GM18909 (cell line): ENCODE results near the gene KLK14.

Source experiments
- ATAC-seq: cut with Tn5 transposase; IDR thresholded peaks from one replicate; pipeline ENCODE4 v1.9.1; 2021; ENCODE audit warnings: mild to moderate bottlenecking; ENCODE audit not compliant: unreplicated experiment, poor library complexity

Gene KLK14

DNA sequence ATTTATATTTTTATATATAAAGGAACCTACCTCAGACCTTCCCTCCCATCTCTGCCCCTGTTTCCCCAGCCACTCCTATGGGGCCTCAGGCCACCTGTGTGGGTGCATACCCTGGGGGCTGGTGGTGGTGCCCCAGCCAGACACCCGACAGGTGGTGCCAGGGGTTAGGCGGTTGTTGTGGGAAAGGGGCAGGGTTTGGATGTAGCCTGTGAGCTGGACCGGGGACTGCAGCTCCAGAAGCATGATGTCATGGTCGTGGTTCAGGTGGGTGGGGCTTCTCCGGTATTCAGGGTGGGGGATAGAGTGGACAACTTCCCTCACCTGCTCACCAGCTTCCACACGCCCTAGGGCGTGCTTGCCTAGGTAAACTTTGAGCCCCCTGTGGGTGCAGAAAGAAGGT lies 23.0 kb downstream of the KLK14 start:
- ATAC-seq, result no peak

DNA sequence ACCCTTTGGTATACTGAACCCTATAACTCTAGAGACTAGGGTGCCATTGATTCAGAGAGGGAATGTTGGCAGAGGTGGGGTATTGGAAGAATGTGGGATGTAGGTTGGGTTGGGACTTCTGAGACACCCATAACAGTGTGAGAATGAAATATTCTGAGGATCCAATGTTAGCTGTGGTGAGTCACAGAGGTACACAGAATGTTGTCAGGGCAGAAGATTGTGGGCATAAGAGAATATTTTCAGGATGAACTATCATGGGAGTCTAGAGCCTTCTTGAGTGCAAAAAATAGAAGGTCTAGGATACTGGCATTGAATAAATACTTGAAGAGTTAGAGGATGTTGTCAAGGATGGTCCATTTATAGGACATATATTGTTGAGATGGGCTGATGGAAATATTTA lies 26.8 kb downstream of the KLK14 start:
- no peak for ATAC-seq

DNA sequence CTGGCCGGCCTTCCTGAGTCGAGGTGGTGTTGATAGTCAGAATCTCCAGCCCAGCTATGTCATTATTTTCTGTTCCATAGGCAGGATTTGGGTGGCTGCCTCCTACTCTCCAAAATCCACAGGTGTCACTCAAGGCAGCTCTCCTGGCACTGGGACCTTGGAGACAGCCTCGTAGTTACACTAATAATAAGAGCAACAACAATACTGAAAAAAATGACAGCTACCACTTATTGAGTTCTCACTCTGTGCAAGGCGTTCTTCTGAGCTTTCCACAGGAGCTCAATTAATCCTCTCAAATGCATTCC lies 35.7 kb downstream of the KLK14 start:
- no peak for ATAC-seq

DNA sequence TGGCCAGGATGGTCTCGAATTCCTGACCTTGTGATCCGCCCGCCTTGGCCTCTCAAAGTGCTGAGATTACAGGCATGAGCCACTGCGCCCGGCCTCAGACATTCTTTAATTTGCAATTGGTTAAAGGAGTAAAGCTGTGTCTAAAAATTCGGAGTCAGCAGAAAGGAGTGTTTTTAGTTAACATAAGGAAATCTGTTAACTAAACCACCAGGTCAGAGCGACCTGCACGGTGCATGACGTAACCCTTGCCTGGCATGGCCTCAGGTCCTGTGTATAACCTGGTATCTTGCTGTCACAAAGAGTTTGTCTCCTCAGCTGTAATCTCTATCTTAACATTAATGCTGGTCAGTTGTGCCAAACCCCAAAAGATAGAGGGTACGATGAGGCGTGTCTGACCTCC lies 38.4 kb downstream of the KLK14 start:
- ATAC-seq, result no peak

DNA sequence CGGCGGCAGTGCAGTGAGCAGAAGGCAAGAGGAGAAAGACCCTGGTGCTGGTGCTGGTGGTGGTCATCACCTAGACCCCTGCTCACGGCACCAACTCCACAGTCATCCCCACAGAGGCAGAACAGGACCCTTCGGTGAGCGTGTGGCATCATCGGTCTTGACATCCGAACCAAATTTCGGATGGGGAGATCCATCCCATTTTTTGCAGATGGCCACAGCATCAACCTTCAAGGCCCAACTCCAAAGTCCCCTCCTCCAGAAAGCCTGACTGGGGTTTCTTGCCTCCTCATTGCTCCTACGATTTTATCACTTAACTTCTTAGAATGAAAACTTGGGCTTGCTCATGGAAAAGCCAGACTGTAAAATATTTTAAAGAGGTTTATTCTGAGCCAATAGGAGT lies 39.2 kb downstream of the KLK14 start:
- ATAC-seq, result no peak

DNA sequence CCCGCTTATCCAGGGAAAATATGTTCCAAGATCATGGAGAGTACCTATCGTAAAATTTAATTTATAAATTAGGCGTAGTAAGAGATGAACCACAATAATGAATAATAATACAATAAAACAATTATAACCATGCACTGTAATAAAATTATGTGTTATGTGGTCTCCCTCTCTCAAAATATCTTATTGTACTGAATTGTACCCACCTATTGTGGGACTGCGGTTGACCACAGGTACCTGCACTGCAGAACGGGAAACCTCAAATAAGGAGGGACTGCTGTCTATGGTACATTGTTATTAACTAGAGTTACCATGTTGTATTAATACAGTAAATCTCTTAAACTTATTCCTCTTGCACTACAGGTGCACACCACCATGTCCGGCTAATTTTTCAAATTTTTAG lies 42.5 kb downstream of the KLK14 start:
- ATAC-seq, result no peak

DNA sequence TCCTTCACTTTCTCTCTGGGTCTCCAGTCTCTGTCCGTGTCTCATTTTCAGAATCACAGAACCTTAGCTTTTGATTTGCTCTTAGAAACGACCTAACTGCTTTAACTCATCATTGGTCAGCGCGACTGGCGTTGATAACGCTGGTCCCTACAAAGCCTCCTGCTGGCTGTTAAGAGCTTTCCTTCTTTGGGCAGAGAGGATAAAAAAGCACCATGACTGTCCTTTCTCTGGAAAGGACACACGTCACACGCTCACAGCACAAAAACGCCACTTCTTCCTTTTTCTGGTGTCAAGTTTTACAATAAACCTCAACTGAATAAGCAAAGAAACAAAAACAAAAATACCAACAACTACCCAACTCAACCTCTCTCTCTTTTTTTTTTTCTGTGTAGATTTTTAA lies 46.2 kb downstream of the KLK14 start:
- ATAC-seq, result no peak

DNA sequence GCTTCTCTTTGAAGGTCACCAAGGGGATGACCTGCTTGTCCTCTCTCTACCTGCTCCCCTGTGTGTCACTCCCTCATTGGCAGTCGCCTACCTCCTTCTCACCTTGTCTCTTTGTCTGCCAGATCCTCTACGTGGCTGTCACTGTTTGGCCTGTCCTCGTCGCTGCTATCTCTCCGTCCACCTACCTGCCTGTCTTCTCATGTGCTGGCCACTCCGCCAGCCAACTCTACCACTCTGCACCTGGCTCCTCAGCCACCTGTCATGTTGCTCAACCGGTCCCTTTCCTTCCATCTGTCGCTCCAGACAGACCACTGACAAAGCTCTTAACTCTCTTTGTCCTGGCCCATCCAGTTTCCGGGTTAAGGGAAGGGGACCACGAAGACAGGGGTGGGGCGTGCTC lies 48.0 kb downstream of the KLK14 start, which contains the start of gene KLK12:
KLK12 (minus strand) TSS at position 299 of the 400 bp plus-strand sequence. CDS start 381 bp downstream, outside the sequence.
- no peak for ATAC-seq

DNA sequence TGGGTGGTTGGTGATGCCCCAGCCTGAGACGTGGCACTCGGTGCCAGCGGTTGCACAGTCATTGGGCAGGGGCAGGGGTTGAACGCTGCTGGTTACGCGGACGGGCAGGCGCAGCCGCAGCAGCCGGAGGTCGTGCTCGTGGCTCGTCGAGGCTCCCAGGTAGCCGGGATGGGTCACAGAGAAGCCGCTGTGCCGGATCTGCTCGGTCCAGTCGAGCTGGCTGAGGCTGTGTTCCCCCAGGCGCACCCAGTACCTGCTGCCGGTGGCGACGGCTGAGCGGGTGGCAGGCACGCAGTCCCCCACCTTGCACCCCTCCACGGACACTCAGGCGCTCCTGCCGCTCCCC lies 50.8 kb downstream of the KLK14 start:
- ATAC-seq, result no peak

DNA sequence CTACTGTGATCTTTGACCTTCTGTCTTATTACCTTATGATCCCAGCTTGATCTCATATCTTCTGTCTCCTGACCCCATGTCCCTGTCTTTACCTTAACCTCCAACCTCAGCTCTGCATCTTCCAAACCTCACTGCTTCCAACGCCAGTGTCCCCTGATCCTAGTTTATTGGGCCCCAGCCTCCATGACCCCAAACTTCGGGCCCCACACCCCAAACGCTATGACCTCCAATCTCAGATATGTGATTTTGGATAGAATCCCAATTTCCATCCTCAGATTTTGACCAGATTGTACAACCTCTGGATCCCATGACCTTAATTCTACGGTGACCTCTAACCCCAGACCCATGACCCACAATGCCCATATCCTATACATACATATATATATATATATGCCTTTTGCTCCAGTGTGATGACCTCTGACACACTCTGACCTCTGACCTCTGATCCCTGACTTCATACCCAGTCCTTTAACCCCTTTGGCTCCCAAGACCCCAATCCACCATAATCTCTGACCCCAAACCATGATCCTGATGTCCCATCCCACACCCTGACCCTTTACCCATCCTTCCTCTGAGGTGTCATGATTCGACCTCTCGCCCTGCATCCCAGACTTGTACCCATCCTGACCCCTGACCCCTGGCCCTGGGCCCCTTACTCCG lies 51.3 kb downstream of the KLK14 start:
- ATAC-seq, result no peak

DNA sequence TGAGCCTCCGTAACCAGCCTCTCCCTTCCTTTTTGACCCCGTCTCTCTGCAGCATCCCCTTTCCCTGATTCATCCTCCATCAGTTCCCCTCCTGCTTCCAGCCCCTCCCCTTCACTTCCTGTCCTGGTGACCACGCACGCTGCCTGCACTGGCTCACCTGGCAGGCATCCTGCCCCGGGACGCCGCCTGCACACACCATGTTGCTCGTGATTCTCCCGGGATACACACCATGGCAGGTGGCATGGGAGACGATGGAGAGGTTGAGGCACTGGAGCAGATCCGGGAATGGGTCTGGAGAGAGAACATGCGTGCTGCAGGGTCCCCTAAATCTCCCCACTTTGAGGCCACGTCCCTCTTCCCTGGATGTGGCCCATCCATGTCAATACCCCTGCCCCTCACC lies 52.1 kb downstream of the KLK14 start:
- ATAC-seq, result no peak

DNA sequence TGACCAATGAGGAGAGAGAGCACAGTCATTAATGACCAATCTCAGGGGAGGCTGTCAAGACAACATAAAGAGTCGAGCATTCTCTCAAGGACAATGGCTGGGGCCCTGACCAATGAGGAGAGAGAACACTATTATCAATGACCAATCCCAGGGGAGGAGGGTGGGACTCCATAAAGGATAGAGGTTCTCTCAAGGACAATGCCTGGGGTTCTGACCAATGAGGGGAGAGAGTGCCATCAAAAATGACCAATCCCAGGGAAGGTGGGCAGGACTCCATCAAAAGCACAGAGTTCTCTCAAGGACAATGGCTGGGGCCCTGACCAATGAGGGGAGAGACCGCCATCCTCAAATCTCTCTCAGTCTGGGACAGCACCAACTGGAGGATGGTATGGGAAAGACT lies 53.0 kb downstream of the KLK14 start:
- no peak for ATAC-seq
